GM12873 (cell line): Measurements from ENCODE around the gene ADAMTS18.

ENCODE experiments used
- CTCF ChIP-seq: IDR thresholded peaks from 2 replicates; pipeline ENCODE4 v1.5.1; 2012; ENCODE audit warnings: low read depth, mild to moderate bottlenecking, moderate library complexity, low read length, control low read depth; ENCODE audit not compliant: insufficient read depth; ENCODE audit errors: missing control alignments

ADAMTS18 gene

DNA sequence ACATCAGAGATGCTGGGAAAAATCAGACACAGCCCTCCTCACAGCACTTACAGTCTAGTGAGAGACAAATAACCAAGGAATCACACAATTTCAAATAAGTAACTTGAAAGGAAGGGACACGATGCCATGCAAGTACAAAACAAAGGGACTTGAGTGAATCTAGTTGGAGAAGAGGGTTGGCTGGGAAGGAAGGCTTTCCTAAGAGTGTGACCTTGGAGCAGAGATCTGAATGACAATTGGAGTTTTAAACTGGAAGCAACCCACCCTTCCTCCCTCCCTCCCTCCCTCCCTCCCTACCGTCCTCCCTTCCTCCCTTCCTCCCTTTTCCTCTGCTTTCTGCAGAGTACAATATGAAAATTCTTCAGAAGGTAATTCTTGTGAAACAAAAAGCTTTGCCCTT is 31.1 kb downstream of the ADAMTS18 start:
- no peak for TF ChIP-seq CTCF

GRCh38 chr16:77402672-77403071 is 32.2 kb downstream of the ADAMTS18 start:
- TF ChIP-seq CTCF, result no peak

DNA sequence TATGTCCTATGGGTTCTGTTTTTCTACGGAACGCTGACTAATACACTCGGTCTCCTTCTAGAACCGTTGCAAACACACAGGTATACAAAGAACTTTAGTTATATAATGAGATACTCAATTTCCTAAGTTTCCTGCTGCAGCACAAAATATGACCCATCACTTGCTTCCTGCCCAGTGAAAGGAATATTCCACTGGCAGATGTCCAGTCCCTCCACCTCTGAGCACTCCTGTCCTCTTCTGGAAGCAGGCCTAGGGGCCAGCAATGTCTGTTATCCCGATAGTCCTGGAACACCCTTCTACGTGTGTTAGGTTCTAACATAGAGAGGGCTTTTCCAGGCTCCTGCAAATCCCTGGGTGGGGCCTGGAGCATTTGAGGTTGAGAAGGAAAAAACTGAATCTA is 32.7 kb downstream of the ADAMTS18 start:
- TF ChIP-seq CTCF, result no peak

GRCh38 chr16:77399546-77399945 is 35.3 kb downstream of the ADAMTS18 start:
- no peak for TF ChIP-seq CTCF

GRCh38 chr16:77399066-77399465 is 35.8 kb downstream of the ADAMTS18 start:
- TF ChIP-seq CTCF, result no peak

- TF ChIP-seq CTCF, result no peak
Observed at GRCh38 chr16:77398495-77398894, 36.3 kb downstream of the ADAMTS18 start.

- no peak for TF ChIP-seq CTCF
Observed at GRCh38 chr16:77396461-77396860, 38.4 kb downstream of the ADAMTS18 start.
